Prostate gland (tissue), 2 donors: Measurements from ENCODE around the gene PRKX.

Experiments used
- POLR2A ChIP-seq: fragments of 450-650 bp; IDR thresholded peaks from one replicate; pipeline ENCODE4 v1.6.1; 2016; ENCODE audit warnings: antibody characterized with exemption, mild to moderate bottlenecking
- POLR2AphosphoS5 ChIP-seq: sonication (generic); formaldehyde crosslinking; IDR thresholded peaks from one replicate; pipeline ENCODE4 v1.6.1; 2017; ENCODE audit warnings: antibody characterized with exemption
- TF ChIP-seq, protein P1 (sequence below), 4 experiments: fragments of 200-600 bp in 2 of 4; fragments of 450-650 bp in 2 of 4; sonication (generic) in 2 of 4; IDR thresholded peaks; 1 replicate in 3 of 4; 2 replicates in 1 of 4; pipeline ENCODE4 v1.5.1; 2016 to 2019; ENCODE audit warnings: antibody characterized with exemption in 4 of 4, mild to moderate bottlenecking in 2 of 4, moderate library complexity in 2 of 4

DNA sequence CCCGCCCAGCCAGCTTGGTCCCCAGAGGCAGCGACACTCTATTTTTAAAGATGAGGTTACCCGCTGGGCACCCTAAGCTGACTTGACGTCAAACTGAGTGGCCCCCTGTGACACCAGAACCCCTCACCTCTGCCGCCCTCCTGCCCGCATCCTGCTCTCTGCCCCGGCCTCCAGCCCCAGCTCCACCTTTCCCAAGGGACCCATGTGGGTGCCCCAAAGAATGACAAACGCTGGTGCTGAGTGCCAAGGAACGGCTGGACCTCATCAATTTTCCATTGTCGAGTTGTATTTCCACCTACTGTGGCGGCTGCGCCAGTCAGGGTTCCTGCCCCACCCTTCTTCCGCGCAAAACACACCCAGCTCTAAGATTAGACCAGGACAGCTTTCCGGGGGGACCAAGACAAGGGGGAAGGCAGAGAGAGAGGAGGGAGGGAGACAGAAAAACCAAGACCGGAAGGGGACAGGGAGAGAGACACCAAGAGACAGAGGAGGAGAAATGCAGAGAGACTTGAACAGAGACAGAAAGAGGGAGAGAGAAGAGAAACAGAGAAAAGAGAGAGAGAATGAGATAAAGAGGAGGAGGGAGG lies 2.0 kb downstream of the PRKX start:
- TF ChIP-seq, protein P1, sequence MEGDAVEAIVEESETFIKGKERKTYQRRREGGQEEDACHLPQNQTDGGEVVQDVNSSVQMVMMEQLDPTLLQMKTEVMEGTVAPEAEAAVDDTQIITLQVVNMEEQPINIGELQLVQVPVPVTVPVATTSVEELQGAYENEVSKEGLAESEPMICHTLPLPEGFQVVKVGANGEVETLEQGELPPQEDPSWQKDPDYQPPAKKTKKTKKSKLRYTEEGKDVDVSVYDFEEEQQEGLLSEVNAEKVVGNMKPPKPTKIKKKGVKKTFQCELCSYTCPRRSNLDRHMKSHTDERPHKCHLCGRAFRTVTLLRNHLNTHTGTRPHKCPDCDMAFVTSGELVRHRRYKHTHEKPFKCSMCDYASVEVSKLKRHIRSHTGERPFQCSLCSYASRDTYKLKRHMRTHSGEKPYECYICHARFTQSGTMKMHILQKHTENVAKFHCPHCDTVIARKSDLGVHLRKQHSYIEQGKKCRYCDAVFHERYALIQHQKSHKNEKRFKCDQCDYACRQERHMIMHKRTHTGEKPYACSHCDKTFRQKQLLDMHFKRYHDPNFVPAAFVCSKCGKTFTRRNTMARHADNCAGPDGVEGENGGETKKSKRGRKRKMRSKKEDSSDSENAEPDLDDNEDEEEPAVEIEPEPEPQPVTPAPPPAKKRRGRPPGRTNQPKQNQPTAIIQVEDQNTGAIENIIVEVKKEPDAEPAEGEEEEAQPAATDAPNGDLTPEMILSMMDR (IDR thresholded peaks at IDR 0.05) = no peak
- no peak for TF ChIP-seq POLR2AphosphoS5
- no peak for TF ChIP-seq POLR2A
